ENCODE measurements around the gene ANKRD33. TPM values are rescaled to one million over a fixed set of nuclear protein-coding genes. Genes with fewer than 3 reads are reported as not detected.
A peak's percentile ranks its signal among the peaks of the same experiment; 100 is the strongest.

Gene ANKRD33
- total RNA-seq, 1 donor from 2014 or later = not detected

DNA sequence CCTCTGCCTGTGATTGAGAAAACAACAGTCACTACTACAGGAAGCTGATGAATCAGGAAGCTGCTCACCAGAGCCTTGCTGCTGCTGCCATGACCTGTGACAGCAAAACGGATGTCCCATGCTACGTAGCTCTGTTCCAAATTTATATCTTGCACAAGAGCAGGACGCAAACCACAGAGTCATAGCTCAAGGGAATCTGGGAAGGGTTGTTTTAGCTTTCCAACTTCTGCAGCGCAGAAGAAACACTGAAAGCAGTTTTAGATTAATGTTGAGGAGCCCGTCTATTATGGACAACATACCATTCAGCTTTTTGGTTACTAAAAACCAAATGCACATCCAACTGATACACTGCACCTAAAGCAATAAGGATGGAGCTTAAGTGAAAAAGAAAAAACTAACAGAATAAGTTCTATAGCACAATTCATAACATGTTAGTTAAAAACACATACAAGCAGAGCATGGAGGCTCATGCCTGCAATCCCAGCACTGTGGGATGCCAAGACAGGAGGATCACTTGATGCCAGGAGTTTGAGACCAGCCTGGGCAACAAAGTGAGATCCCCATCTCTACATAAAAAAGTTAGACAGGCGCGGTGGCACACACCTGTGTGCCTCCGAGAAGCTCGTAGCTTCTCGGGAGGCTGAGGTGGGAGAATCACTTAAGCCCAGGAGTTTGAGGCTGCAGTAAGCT lies 1.7 kb upstream of the ANKRD33 start:
- Mint-ChIP-seq H3K4me1 (ENCODE audit: low read depth, unreplicated experiment) (peaks cover 4% of the 10 kb centered on the region), H3K27ac (ENCODE audit: unreplicated experiment) (no peak overlapping the region), H3K9me3 (ENCODE audit: unreplicated experiment) (peaks cover 5% of the 10 kb centered on the region), H3K4me3 (ENCODE audit: unreplicated experiment) (no peak overlapping the region), H3K27me3 (ENCODE audit: low read depth, unreplicated experiment) (peaks cover 13% of the 10 kb centered on the region), H3K36me3 (ENCODE audit: low read depth, unreplicated experiment) (no peaks in the 10 kb centered on the region)
- peak overlapping the region; percentile 2 for H2AFZ ChIP-seq (ENCODE audit: low read depth, low read length)
- peak overlapping the region; percentile 68 for H3K4me2 ChIP-seq (ENCODE audit: low read length)
- H3K4me3 ChIP-seq (ENCODE audit: insufficient read depth, low read depth, low read length) = peak overlapping the region; percentile 9
- H3K79me2 ChIP-seq (ENCODE audit: insufficient read depth, low read length) = no peaks in the 10 kb centered on the region
- no peaks in the 10 kb centered on the region for H3K36me3 ChIP-seq (ENCODE audit: insufficient read depth, low read length)
- H3K27me3 ChIP-seq (ENCODE audit: insufficient read depth, low read length) = no peaks in the 10 kb centered on the region
- H3K4me1 ChIP-seq (ENCODE audit: insufficient read depth, low read length) = peaks cover 13% of the 10 kb centered on the region
- peak; percentile 97 for FAIRE-seq
- H3K9ac ChIP-seq (ENCODE audit: low read length) = no peak overlapping the region
- peak; percentile 91 for DNase-seq (ENCODE audit: low read depth)
- peak overlapping the region; percentile 4 for H3K27ac ChIP-seq (ENCODE audit: low read depth, low read length)
- no peak for TF ChIP-seq EZH2 (IDR thresholded peaks at IDR 0.05; ENCODE audit: insufficient read depth, low read length)
- H3K9me3 ChIP-seq (ENCODE audit: insufficient read depth, low read depth, low read length) = peaks cover 5% of the 10 kb centered on the region
- H4K20me1 ChIP-seq (ENCODE audit: insufficient read depth, low read length) = no peaks in the 10 kb centered on the region

DNA sequence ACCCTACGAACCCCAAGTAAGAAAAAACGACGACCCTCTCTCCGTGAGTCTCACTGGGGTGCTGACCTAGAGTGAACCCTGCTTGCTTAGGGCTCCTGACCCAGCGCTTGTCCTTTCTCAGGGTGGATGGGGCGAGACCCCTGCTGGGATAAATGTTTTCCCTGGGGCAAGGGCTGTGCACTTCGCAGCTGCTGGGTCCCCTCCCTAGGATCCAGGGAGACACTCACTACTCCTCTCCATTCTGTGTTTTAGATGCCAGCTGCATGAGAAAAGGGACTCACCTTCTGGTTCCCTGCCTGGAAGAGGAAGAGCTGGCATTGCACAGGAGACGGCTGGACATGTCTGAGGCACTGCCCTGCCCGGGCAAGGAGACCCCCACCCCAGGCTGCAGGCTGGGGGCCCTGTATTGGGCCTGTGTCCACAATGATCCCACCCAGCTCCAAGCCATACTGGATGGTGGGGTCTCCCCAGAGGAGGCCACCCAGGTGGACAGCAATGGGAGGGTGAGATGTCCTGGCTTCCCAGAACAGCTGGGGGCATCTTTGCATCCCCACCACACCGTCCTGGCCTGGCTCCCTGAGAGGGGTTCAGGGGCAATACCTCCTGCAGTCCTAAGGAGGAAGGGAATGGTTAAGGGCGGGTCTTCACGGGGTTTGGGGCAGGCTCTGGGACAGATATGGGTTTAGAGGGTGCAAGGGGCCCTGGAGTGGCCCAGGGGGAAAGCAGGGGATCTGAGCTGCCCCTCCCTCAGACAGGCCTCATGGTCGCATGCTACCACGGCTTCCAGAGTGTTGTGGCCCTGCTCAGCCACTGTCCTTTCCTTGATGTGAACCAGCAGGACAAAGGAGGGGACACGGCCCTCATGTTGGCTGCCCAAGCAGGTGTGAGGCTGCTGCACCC lies 663 bp downstream of the ANKRD33 start:
- H3K9ac ChIP-seq (ENCODE audit: low read length) = no peak overlapping the region
- no peaks in the 10 kb centered on the region for H3K36me3 Mint-ChIP-seq (ENCODE audit: low read depth, unreplicated experiment)
- DNase-seq (ENCODE audit: low read depth) (no peak), FAIRE-seq (no peak)
- H3K79me2 ChIP-seq (ENCODE audit: insufficient read depth, low read length) = no peaks in the 10 kb centered on the region
- H3K27ac ChIP-seq (ENCODE audit: low read depth, low read length) = no peak overlapping the region
- no peak overlapping the region for H2AFZ ChIP-seq (ENCODE audit: low read depth, low read length)
- H3K4me1 ChIP-seq (ENCODE audit: insufficient read depth, low read length) = peaks cover 13% of the 10 kb centered on the region
- peaks cover 5% of the 10 kb centered on the region for H3K9me3 ChIP-seq (ENCODE audit: insufficient read depth, low read depth, low read length)
- H3K27me3 ChIP-seq (ENCODE audit: insufficient read depth, low read length) = no peaks in the 10 kb centered on the region
- peak overlapping the region; percentile 30 for H3K4me2 ChIP-seq (ENCODE audit: low read length)
- peaks cover 5% of the 10 kb centered on the region for H3K9me3 Mint-ChIP-seq (ENCODE audit: unreplicated experiment)
- peaks cover 17% of the 10 kb centered on the region for H3K27me3 Mint-ChIP-seq (ENCODE audit: low read depth, unreplicated experiment)
- H3K27ac Mint-ChIP-seq (ENCODE audit: unreplicated experiment) = peak overlapping the region; percentile 26
- no peaks in the 10 kb centered on the region for H4K20me1 ChIP-seq (ENCODE audit: insufficient read depth, low read length)
- H3K4me3 ChIP-seq (ENCODE audit: insufficient read depth, low read depth, low read length) = no peak overlapping the region
- H3K4me3 Mint-ChIP-seq (ENCODE audit: unreplicated experiment) = no peak overlapping the region
- TF ChIP-seq, protein P1, sequence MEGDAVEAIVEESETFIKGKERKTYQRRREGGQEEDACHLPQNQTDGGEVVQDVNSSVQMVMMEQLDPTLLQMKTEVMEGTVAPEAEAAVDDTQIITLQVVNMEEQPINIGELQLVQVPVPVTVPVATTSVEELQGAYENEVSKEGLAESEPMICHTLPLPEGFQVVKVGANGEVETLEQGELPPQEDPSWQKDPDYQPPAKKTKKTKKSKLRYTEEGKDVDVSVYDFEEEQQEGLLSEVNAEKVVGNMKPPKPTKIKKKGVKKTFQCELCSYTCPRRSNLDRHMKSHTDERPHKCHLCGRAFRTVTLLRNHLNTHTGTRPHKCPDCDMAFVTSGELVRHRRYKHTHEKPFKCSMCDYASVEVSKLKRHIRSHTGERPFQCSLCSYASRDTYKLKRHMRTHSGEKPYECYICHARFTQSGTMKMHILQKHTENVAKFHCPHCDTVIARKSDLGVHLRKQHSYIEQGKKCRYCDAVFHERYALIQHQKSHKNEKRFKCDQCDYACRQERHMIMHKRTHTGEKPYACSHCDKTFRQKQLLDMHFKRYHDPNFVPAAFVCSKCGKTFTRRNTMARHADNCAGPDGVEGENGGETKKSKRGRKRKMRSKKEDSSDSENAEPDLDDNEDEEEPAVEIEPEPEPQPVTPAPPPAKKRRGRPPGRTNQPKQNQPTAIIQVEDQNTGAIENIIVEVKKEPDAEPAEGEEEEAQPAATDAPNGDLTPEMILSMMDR (IDR thresholded peaks at IDR 0.05; ENCODE audit: insufficient read depth, low read depth, low read length) = no peak
- TF ChIP-seq EZH2 (IDR thresholded peaks at IDR 0.05; ENCODE audit: insufficient read depth, low read length) = no peak
- peaks cover 4% of the 10 kb centered on the region for H3K4me1 Mint-ChIP-seq (ENCODE audit: low read depth, unreplicated experiment)
- no peaks in the 10 kb centered on the region for H3K36me3 ChIP-seq (ENCODE audit: insufficient read depth, low read length)

DNA sequence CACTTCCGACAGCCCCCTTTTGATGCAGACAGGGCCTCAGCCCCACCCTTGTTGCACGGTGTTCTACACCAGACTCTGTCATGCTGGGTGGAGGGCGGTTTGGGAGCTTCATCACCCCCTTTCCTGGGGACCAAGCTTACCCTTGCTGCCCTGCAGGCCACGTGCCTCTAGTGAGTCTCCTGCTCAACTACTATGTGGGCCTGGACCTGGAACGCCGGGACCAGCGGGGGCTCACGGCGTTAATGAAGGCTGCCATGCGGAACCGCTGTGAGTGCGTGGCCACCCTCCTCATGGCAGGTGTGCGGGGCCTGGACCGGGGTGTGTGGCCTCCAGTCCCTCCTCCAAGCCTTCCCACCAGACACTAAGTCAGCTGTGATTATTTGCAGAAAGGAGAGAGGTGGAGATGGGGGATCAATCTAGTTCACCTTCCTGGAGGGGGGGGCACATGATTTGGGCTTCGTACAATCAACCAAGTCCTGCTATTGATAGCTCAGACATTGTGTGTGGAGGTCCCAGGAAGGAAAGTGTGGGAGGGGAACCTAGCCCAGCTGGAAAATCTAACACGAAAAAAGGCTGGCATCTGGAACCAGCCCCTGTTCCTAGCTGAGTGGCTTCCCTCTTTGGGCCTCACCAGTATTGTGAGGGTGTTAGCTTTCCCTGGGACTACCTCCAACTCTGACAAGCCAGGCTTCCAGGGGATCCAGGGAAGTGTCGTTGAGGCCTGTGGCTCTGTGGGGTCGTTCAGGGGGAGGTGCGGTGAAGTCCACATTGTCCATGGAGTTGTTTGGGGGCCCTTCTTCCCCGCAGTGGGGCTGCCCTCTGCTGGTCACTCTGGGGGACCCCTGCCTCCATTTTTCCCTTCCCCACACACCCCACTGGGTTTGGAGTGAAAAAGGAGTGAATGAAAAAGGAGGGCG lies 1.6 kb downstream of the ANKRD33 start:
- Histone ChIP-seq H3K4me1 (ENCODE audit: insufficient read depth, low read length) (peaks cover 13% of the 10 kb centered on the region), H3K4me3 (ENCODE audit: insufficient read depth, low read depth, low read length) (no peak overlapping the region), H4K20me1 (ENCODE audit: insufficient read depth, low read length) (no peaks in the 10 kb centered on the region), H3K9ac (ENCODE audit: low read length) (no peak overlapping the region), H2AFZ (ENCODE audit: low read depth, low read length) (no peak overlapping the region), H3K27me3 (ENCODE audit: insufficient read depth, low read length) (no peaks in the 10 kb centered on the region), H3K36me3 (ENCODE audit: insufficient read depth, low read length) (no peaks in the 10 kb centered on the region), H3K4me2 (ENCODE audit: low read length) (no peak overlapping the region), H3K27ac (ENCODE audit: low read depth, low read length) (no peak overlapping the region), H3K9me3 (ENCODE audit: insufficient read depth, low read depth, low read length) (peaks cover 5% of the 10 kb centered on the region), H3K79me2 (ENCODE audit: insufficient read depth, low read length) (no peaks in the 10 kb centered on the region)
- H3K4me1 Mint-ChIP-seq (ENCODE audit: low read depth, unreplicated experiment) = peaks cover 4% of the 10 kb centered on the region
- no peak overlapping the region for H3K27ac Mint-ChIP-seq (ENCODE audit: unreplicated experiment)
- H3K27me3 Mint-ChIP-seq (ENCODE audit: low read depth, unreplicated experiment) = peaks cover 19% of the 10 kb centered on the region
- H3K4me3 Mint-ChIP-seq (ENCODE audit: unreplicated experiment) = no peak overlapping the region
- FAIRE-seq = no peak
- no peak for DNase-seq (ENCODE audit: low read depth)
- no peaks in the 10 kb centered on the region for H3K36me3 Mint-ChIP-seq (ENCODE audit: low read depth, unreplicated experiment)
- H3K9me3 Mint-ChIP-seq (ENCODE audit: unreplicated experiment) = peaks cover 5% of the 10 kb centered on the region
- TF ChIP-seq EZH2 (IDR thresholded peaks at IDR 0.05; ENCODE audit: insufficient read depth, low read length) = no peak
- TF ChIP-seq, protein P1 (IDR thresholded peaks at IDR 0.05; ENCODE audit: insufficient read depth, low read depth, low read length) = no peak

Measured in astrocyte (in vitro differentiated cells and primary cell).